Mucosa of descending colon (tissue), 3 donors: ENCODE measurements around the gene PAXX. TPM values are rescaled to one million over a fixed set of nuclear protein-coding genes. Genes with fewer than 3 reads are reported as not detected.

Experiments used
- ATAC-seq: fragments of 200-7000 bp; cut with Tn5 transposase; one replicate; pipeline ENCODE4 v1.9.1; 2020; ENCODE audit warnings: mild to moderate bottlenecking, moderate library complexity
- DNase-seq, 3 donors: peaks; one replicate each; pipeline ENCODE4 v3.0.0-alpha.2; 2020
- H3K36me3 ChIP-seq: fragments of 200-600 bp; one replicate; pipeline ENCODE4 v1.8.0; 2021; ENCODE audit warnings: low read depth, mild to moderate bottlenecking
- H3K4me1 ChIP-seq: fragments of 200-600 bp; one replicate; pipeline ENCODE4 v1.8.0; 2021; ENCODE audit warnings: low read depth, mild to moderate bottlenecking
- H3K4me3 ChIP-seq: fragments of 200-600 bp; one replicate; pipeline ENCODE4 v1.8.0; 2021; ENCODE audit warnings: mild to moderate bottlenecking
- H3K9me3 ChIP-seq: fragments of 200-600 bp; one replicate; pipeline ENCODE4 v1.8.0; 2021; ENCODE audit warnings: mild to moderate bottlenecking
- CTCF ChIP-seq: fragments of 200-600 bp; IDR thresholded peaks from one replicate; pipeline ENCODE4 v1.8.0; 2022; ENCODE audit warnings: antibody characterized with exemption, mild to moderate bottlenecking
- intact Hi-C, 2 donors: fragments of 100-400 bp; cut with DNase I in 1 of 2; cut with micrococcal nuclease in 1 of 2; formaldehyde crosslinking; loops; one replicate each; pipeline versions ENCODE4 v1.11.0 to v1.11.1; 2022; cut with DNase I, micrococcal nuclease
- total RNA-seq, 3 donors: library from RNA; stranded (reverse); fragmentation: NEBNext Ultra II Directional in 2 of 3; extraction: Animal tissue kit (Norgen Biotek cat#: 25700) in 2 of 3; gene quantifications; one replicate each; pipeline versions ENCODE4 v1.2.1 to v1.2.4, GENCODE V29; 2021 to 2023
- donor health status: DM: no; HTN: no; CAD: no; lungs with moderate emphysema.
- donor health status: DM: no; HTN: no; CAD: no.
- donor health status: DM: no; HTN: yes; CAD: no.

The PAXX gene
- total RNA-seq, 3 donors from 2014 or later: 32.0 to 39.9 (median 34.1) TPM

- TF ChIP-seq CTCF: no peak
- Histone ChIP-seq H3K4me1 (peaks cover 2% of the 10 kb centered on the region), H3K4me3 (no peak overlapping the region), H3K36me3 (no peaks in the 10 kb centered on the region), H3K9me3 (no peaks in the 10 kb centered on the region)
- intact Hi-C loops: no loop called here
- no peak for DNase-seq
- ATAC-seq: no peak
Measured at GRCh38 chr9:136979769-136980587, 12.2 kb upstream of the PAXX start.

- no peaks in the 10 kb centered on the region for H3K36me3 ChIP-seq
- ATAC-seq (no peak), DNase-seq (no peak)
- intact Hi-C loops: no loop called here
- H3K4me1 ChIP-seq: peaks cover 2% of the 10 kb centered on the region
- TF ChIP-seq CTCF: no peak
- H3K4me3 ChIP-seq: no peak overlapping the region
- H3K9me3 ChIP-seq: no peaks in the 10 kb centered on the region
Measured at GRCh38 chr9:136980669-136981478, 11.3 kb upstream of the PAXX start.

- no peaks in the 10 kb centered on the region for H3K36me3 ChIP-seq
- no peak overlapping the region for H3K4me3 ChIP-seq
- no peaks in the 10 kb centered on the region for H3K9me3 ChIP-seq
- ATAC-seq (no peak), DNase-seq (no peak)
- no peak for TF ChIP-seq CTCF
- intact Hi-C loops: no loop called here
- H3K4me1 ChIP-seq: peaks cover 2% of the 10 kb centered on the region
Measured at GRCh38 chr9:136981588-136982231, 10.5 kb upstream of the PAXX start.

- ATAC-seq (no peak), DNase-seq (no peak)
- no peak within 1 kb of the TSS for H3K4me3 ChIP-seq
- H3K4me1 ChIP-seq: peaks cover 2% of the 10 kb centered on the region
- H3K36me3 ChIP-seq: no peaks in the 10 kb centered on the region
- no peaks in the 10 kb centered on the region for H3K9me3 ChIP-seq
- no peak for TF ChIP-seq CTCF
- intact Hi-C loops: no loop called here
Measured at GRCh38 chr9:136982232-136983051, 9.8 kb upstream of the PAXX start, which contains the start of gene LCNL1. Gene LCNL1 (plus strand): TSS chr9:136982993. CDS start chr9:136983587, 594 bp downstream.

- Histone ChIP-seq H3K36me3 (no peaks in the 10 kb centered on the region), H3K4me1 (no peaks in the 10 kb centered on the region), H3K9me3 (no peaks in the 10 kb centered on the region), H3K4me3 (no peak overlapping the region)
- TF ChIP-seq CTCF: no peak
- intact Hi-C loops: no loop called here
- ATAC-seq (no peak), DNase-seq (no peak)
Measured at GRCh38 chr9:136983167-136983566, 9.1 kb upstream of the PAXX start.
